Breast epithelium (tissue), 3 donors: ENCODE data around the gene RARA.

ENCODE experiments used
- POLR2A ChIP-seq: fragments of 450-650 bp; IDR thresholded peaks from one replicate; pipeline ENCODE4 v1.6.1; 2016; ENCODE audit warnings: antibody characterized with exemption, mild to moderate bottlenecking, moderate library complexity
- POLR2AphosphoS5 ChIP-seq, 3 donors: sonication (generic); formaldehyde crosslinking; IDR thresholded peaks; one replicate each; pipeline ENCODE4 v1.6.1; 2017; ENCODE audit warnings: antibody characterized with exemption in 3 of 3
- TF ChIP-seq, protein P1 (sequence below), 3 donors: fragments of 450-650 bp; IDR thresholded peaks; one replicate each; pipeline ENCODE4 v1.5.1; 2016 to 2017; ENCODE audit warnings: antibody characterized with exemption in 3 of 3, mild to moderate bottlenecking in 3 of 3, moderate library complexity in 3 of 3

DNA sequence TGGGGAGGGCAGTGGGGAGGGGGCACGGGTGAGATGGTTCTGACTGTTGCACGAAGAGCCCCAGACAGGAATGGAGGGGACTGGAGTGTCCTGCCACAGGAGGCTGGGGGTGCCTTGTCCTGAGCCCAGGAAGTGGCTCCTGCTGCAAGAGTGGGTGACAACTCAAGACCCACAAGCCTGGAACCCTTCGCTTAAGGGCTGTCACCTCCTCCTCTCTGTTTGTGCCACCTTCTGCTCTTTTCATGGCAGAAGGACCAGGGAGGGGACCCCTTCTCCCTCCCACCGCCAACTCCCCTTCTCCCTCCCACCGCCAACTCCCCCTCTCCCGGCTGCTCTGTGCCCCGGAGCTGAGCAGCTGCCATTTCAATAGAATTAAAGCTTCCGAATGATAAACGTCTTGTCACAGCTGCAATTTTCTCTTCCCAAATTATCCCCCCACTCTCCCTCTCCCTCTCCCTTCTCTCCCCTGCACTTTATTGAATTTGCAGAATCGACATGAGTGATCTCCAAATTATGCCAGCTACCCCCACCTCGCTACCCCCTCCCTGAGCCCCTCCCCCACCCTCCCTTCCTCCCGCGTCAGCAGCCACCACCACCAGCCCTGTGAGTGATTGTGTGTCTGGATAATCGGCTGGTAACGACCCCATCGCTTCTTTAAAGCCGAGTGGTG is 41.8 kb downstream of the RARA start:
- TF ChIP-seq, protein P1, sequence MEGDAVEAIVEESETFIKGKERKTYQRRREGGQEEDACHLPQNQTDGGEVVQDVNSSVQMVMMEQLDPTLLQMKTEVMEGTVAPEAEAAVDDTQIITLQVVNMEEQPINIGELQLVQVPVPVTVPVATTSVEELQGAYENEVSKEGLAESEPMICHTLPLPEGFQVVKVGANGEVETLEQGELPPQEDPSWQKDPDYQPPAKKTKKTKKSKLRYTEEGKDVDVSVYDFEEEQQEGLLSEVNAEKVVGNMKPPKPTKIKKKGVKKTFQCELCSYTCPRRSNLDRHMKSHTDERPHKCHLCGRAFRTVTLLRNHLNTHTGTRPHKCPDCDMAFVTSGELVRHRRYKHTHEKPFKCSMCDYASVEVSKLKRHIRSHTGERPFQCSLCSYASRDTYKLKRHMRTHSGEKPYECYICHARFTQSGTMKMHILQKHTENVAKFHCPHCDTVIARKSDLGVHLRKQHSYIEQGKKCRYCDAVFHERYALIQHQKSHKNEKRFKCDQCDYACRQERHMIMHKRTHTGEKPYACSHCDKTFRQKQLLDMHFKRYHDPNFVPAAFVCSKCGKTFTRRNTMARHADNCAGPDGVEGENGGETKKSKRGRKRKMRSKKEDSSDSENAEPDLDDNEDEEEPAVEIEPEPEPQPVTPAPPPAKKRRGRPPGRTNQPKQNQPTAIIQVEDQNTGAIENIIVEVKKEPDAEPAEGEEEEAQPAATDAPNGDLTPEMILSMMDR (IDR thresholded peaks at IDR 0.05): no peak
- no peak for TF ChIP-seq POLR2A
- TF ChIP-seq POLR2AphosphoS5 (IDR thresholded peaks at IDR 0.05): no peak
